NCI-H128 (cell line): ENCODE measurements around the gene GAN.
A peak's percentile ranks its signal among the peaks of the same experiment; 100 is the strongest.

Experiments
- DNase-seq: peaks from one replicate; lab custom pipeline; 2025; ENCODE audit not compliant: unreplicated experiment; lab: John Stamatoyannopoulos, UW

Gene GAN

DNA sequence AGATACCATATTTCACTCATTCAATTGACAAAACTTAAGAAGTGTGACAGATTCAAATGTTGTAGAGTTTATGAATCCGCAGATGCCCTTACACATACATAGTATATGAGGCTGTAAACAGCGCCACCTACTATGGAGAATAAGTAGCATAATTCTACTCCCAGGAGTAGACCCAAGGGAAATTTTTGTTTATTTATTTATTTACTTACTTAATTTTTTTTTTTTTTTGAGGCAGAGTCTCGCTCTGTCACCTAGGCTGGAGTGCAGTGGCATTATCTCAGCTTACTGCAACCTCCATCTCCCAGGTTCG lies 35.5 kb downstream of the GAN start:
- no peak for DNase-seq

- DNase-seq, result no peak
These were observed 39.1 kb downstream of the GAN start for GRCh38 chr16:81353895-81354294.

GRCh38 chr16:81357711-81358260 lies 43.0 kb downstream of the GAN start:
- DNase-seq, result no peak

DNA sequence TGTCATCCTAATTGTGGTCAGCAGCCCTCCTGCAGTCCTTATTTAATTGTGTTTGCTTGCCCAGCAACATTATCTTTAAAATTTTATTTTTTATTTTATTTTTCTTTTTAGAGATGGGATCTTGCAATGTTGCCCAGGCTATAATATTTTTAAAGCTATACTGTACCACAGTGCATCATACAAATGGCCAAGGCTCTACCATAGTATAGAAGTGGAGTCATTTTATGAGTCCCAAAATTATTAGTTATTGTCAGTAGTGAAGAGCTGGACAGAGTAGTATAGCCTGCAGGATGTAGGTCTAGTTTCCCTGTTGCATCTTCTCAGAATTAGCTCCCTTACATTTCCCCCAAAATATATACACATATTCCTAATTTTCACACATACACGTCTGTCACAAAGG lies 44.1 kb downstream of the GAN start:
- DNase-seq, result no peak

DNA sequence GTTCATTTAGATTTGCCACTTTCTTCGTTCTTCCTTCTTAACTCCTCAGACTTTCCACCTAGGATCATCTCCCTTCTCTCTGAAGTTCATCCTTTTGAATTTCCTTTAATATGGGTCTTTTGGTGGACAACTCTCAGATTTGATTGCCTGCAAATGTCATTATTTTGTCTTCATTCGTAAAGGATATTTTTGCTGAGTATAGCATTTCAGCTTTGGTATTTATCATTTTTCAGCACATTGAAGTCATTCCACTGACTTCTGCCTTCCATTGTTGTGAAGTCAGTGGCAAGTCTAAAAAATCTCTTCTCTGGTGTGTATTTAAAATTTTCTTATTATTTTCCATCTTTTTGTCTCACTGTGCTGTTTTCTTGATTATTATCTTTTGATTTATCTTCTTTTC lies 45.4 kb downstream of the GAN start:
- DNase-seq, result no peak

DNA sequence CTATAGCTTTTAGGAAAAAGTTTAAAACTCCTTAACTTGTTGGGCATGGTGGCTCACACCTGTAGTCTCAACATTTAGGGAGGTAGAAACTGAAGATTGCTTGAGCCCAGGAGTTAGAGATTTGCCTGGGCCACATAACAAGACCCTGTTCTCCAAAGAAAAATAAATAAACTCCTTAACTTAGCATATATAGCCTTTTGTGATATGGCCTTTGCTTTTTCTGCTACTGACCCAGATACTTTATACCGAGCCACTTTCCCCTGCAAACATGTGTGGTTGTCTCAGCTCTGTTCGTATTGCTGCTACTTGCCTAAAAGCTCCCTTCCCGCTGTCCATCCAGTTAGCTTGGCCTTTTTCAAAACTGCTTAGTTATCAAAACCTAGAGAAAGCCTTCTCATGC lies 51.0 kb downstream of the GAN start:
- DNase-seq, result no peak

DNA sequence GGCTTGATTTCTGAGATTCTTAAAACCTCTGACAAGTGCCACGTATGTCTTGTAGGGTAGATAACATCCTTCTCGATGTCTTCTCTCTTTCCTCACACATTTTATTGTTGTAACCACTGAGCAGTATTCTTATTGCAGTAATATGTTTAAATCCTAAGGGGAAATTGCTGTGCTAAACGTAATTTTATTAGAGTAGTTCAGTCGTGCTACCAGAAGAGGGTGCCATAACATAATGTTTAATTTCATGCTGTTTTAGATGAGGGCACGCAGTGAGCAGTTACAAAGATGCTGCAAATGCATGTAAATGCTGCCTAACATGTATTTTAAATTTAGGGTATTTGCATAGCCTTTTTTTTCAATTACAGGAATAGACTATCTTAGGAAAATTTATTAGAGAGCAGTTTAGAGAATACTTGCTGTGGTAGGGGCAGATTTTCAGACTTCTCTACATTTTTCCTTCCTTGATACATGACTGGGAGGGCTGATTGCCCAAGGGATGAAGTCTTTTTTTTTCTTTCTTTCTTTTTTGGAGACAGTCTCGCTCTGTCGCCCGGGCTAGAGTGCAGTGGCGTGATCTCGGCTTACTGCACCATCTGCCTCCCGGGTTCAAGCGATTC lies 51.7 kb downstream of the GAN start:
- DNase-seq, result peak; percentile 4

DNA sequence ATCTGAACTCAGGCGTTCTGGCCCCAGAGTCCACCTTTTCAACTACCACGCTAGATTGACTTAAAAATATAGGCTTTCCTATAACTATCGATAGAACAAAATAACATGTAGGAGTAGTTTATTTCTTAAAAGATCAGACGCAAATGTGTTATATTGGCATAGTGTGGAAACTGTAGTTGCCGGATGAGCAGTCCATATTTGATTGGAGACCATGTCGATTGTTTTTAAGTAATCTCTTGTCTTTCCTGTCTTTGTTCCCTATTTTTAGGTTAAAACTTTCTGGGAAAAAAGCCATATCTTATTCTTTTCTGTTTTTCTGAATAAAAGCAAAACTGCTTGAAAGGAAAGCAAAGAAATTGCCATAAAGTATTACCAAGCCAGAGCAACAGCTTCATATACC lies 53.1 kb downstream of the GAN start:
- no peak for DNase-seq

GRCh38 chr16:81369888-81370504 lies 55.2 kb downstream of the GAN start:
- DNase-seq, result no peak

DNA sequence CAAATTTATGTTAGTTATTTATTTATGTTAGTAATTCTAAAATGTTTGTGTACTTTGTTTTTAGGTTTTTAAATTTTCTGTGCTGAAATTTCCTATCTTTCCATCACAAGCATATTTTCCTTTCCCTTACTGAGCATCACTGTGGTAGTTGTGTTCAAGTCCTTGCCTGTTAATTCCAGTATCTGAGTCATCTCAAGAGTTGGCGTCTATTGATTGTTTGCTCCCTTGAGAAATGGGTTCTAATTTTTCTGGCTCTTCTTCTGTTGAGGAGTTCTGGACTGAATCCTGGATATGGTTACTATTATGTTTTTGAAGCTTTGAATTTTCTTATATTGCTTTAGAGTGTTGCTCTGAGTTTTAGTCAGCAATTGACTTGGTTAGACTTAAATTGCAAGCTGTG lies 56.3 kb downstream of the GAN start:
- no peak for DNase-seq

- no peak for DNase-seq
These were observed 59.8 kb downstream of the GAN start for GRCh38 chr16:81374550-81374949.

- DNase-seq, result no peak
These were observed 62.1 kb downstream of the GAN start for GRCh38 chr16:81376880-81377279.

GRCh38 chr16:81378049-81378448 lies 63.3 kb downstream of the GAN start:
- no peak for DNase-seq

- DNase-seq, result no peak
These were observed 66.2 kb downstream of the GAN start for GRCh38 chr16:81380932-81381331.

DNA sequence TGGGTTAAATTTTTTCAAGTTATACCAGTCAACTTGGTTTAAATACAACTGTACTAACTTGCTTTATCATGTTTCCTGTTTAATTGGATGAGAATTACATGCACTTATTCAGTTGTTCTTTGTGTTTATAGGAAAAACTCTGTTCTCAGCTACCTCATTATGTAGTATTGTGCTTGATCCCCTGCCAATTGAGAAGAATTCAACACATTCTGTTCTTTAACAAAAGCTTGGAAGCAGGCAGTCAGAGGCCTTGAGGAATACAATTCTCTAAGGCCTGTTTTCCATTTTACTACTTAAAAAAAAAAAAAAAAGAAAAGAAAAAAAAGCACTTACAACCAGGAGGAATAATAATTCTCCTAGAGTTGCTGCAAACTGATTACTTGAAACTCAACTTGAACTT lies 69.2 kb downstream of the GAN start:
- no peak for DNase-seq

- no peak for DNase-seq
These were observed 70.4 kb downstream of the GAN start for GRCh38 chr16:81385031-81385756.

DNA sequence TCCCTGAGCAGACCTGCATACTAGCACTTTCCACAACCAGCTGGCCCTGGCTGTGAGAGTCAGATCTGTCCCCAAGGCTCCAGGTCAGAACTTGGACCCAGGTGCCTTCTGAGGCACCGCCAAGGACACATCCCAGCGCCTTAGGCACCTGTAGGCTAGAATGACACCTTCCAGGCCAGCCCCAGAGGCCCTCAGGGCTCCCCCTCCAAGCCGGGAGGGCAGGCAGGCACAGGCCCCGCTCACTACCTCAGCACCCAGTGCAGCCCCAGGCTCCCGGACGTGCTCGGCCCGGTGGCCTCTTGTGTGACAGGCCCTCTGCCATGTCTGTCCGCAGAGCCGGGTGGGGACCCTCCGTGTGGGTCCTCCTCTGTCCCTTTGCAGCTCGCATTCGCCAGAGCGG lies 73.6 kb downstream of the GAN start:
- no peak for DNase-seq

GRCh38 chr16:81390840-81391239 lies 76.1 kb downstream of the GAN start:
- no peak for DNase-seq

GRCh38 chr16:81392011-81392410 lies 77.2 kb downstream of the GAN start:
- DNase-seq, result no peak

DNA sequence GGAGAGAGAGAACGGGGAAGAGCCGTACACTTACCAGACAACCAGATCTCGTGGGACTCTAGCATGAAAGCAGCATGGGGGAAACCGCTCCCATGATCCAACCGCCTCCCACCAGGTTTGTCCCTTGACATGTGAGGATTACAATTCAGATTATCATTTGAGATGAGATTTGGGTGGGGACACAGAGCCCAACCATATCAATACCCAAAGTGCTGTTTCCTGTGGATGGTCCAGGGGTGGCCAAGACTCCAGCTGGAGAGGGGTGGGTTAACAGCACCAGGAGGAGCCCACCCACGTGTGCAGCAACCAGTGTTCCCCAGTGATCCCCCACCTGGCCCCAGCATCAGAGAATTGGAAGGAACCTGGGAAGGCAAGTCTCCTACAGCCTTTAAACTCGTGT lies 79.7 kb downstream of the GAN start:
- DNase-seq, result no peak

DNA sequence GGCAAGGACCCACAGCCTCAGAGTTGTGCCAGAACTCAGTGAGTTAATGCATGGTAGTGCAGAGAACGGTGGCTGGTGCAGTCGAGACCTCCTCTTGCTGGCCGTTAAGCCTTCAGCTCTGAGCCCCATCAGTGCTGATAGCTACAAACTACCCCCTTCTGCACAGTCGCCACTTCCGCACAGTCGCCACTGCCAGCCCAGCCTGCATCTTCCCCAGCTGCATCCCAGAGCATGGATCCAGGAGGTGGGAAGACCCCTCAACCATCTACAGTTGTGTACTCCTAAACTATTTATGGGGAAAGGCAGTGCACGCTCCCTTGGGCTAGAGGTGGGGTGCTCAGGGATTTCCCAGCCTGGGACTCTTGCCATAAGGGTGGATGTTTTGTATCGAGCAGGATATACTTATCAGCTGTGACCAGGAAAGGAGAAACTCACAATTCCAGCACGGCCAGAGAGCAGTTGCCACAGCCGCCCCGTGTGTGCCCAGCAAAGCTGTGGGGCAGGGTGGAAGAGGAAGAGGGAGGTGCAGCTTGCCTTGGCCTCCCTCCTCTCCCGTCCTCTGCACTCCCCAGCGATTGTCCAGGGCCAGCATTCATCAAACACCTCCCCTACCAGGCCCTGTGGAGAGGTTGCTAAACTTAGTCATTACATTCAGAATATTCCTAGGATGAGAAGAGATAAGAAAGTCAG lies 80.3 kb downstream of the GAN start:
- DNase-seq, result no peak
